Measurements from ENCODE around the gene RFX4. TPM values are rescaled to one million over a fixed set of nuclear protein-coding genes. Genes with fewer than 3 reads are reported as not detected.

Gene RFX4
- total and polyA plus RNA-seq, 2 donors (not counting 3 experiments of a cell fraction or from before 2014, with no cell fraction given): not detected

DNA sequence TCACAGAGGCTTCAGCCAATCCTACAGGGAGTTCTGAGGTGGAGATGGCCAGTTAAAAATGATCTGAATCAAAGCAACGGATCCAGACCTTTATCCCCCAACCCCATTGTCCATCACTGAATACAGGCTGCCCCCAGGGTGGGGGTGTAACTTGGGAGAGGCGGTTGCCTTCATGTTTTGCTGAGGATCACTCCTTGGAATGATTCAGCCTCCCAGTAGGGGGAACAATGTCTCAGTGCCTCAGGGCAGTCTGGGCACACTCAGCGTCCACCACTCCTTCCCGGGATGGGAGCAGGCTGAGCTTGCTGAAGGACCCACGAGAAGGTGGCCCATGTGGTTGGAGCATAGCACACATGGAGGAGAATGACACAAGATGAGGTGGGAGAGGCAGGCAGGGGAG is 60.2 kb downstream of the RFX4 start:
- Histone ChIP-seq H2AFZ (ENCODE audit: low read depth, low read length) (no peak overlapping the region), H3K4me3 (replicated peaks in 1 of 3; ENCODE audit: insufficient read depth in 1 of 3, low read depth in 1 of 3, low read length in 3 of 3) (no peak overlapping the region), H3K79me2 (ENCODE audit: control insufficient read depth, insufficient read depth, low read length) (no peaks in the 10 kb centered on the region), H3K9me3 (replicated peaks; ENCODE audit: control insufficient read depth, insufficient read depth, low read length) (no peaks in the 10 kb centered on the region), H3K27me3 (ENCODE audit: control insufficient read depth in 2 of 2, insufficient read depth in 2 of 2, low read length in 2 of 2) (no peaks in the 10 kb centered on the region), H3K9me1 (replicated peaks; ENCODE audit: control insufficient read depth, extremely low read depth, insufficient read depth, low read length) (no peaks in the 10 kb centered on the region), H4K20me1 (replicated peaks; ENCODE audit: control insufficient read depth, extremely low read depth, insufficient read depth, low read length) (no peaks in the 10 kb centered on the region), H3K4me2 (ENCODE audit: insufficient read depth, low read length) (no peak overlapping the region), H3K27ac (ENCODE audit: insufficient read depth, low read depth, low read length) (no peak overlapping the region), H3K36me3 (ENCODE audit: control insufficient read depth in 2 of 2, extremely low read depth in 1 of 2, insufficient read depth in 2 of 2, low read length in 2 of 2) (no peaks in the 10 kb centered on the region), H3K9ac (replicated peaks; ENCODE audit: extremely low read depth, insufficient read depth, low read length) (no peak overlapping the region), H3K4me1 (ENCODE audit: control insufficient read depth, extremely low read depth, insufficient read depth, low read length) (no peaks in the 10 kb centered on the region)
- CTCF ChIA-PET: no interaction called here
- dilution Hi-C loops (cut with MboI; ENCODE audit: extremely low pct_ligation_motif_present, low sequenced_read_pairs) (no loop called here), intact Hi-C loops (cut with micrococcal nuclease) (no loop called here)
- POLR2A ChIA-PET: no interaction called here
- DNase-seq (ENCODE audit: low read depth, low spot score): no peak
- TF ChIP-seq, protein P1, sequence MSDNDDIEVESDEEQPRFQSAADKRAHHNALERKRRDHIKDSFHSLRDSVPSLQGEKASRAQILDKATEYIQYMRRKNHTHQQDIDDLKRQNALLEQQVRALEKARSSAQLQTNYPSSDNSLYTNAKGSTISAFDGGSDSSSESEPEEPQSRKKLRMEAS (IDR thresholded peaks at IDR 0.05; ENCODE audit: insufficient read depth, insufficient read length): no peak
- TF ChIP-seq POLR2A (IDR thresholded peaks at IDR 0.05; ENCODE audit: low read depth, low read length): no peak
- TF ChIP-seq MYC (IDR thresholded peaks at IDR 0.05; ENCODE audit: low read depth, low read length): no peak
- no peak for TF ChIP-seq GATA2 (IDR thresholded peaks at IDR 0.05; ENCODE audit: insufficient read depth, insufficient read length, low read depth, low read length)
- no peak for TF ChIP-seq EZH2 (IDR thresholded peaks at IDR 0.05; ENCODE audit: borderline replicate concordance, low read depth, low read length, severe bottlenecking)
- TF ChIP-seq, protein P2, sequence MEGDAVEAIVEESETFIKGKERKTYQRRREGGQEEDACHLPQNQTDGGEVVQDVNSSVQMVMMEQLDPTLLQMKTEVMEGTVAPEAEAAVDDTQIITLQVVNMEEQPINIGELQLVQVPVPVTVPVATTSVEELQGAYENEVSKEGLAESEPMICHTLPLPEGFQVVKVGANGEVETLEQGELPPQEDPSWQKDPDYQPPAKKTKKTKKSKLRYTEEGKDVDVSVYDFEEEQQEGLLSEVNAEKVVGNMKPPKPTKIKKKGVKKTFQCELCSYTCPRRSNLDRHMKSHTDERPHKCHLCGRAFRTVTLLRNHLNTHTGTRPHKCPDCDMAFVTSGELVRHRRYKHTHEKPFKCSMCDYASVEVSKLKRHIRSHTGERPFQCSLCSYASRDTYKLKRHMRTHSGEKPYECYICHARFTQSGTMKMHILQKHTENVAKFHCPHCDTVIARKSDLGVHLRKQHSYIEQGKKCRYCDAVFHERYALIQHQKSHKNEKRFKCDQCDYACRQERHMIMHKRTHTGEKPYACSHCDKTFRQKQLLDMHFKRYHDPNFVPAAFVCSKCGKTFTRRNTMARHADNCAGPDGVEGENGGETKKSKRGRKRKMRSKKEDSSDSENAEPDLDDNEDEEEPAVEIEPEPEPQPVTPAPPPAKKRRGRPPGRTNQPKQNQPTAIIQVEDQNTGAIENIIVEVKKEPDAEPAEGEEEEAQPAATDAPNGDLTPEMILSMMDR (IDR thresholded peaks at IDR 0.05; ENCODE audit: extremely low read depth in 1 of 2, insufficient read depth in 1 of 2, low read depth in 1 of 2, low read length in 2 of 2): no peak
- no peak for TF ChIP-seq JUN (IDR thresholded peaks at IDR 0.05; ENCODE audit: borderline replicate concordance, insufficient read depth, insufficient read length, low read depth)
- no peak for TF ChIP-seq FOS (IDR thresholded peaks at IDR 0.05; ENCODE audit: borderline replicate concordance, insufficient read depth, low read length)
- FAIRE-seq: no peak
- BruUV-seq (replicated peaks): no TSS peak

All from endothelial cell of umbilical vein (primary cell).